Fibroblast of villous mesenchyme (primary cell): Measurements from ENCODE around the gene GTSF1L. TPM values are rescaled to one million over a fixed set of nuclear protein-coding genes. Genes with fewer than 3 reads are reported as not detected.
A peak's percentile ranks its signal among the peaks of the same experiment; 100 is the strongest.

Experiments used
- DNase-seq: peaks from one replicate; pipeline ENCODE4 v3.0.0-alpha.2; 2010; ENCODE audit warnings: low read depth
- H3K4me3 ChIP-seq: 2 replicates; pipeline ENCODE4 v1.5.1; 2011; ENCODE audit warnings: low read depth, mild to moderate bottlenecking, low read length
- total RNA-seq: library from RNA; depleted of rRNA; stranded (reverse); fragments of >200 nt; gene quantifications from 2 replicates; pipeline ENCODE4 v1.2.3, GENCODE V29; 2012
- TF ChIP-seq, protein P1 (sequence below): IDR thresholded peaks from 2 replicates; pipeline ENCODE4 v1.5.1; 2012; ENCODE audit warnings: low read depth, mild to moderate bottlenecking, low read length; ENCODE audit not compliant: insufficient read depth

Gene GTSF1L
- total RNA-seq, 1 donor = not detected

DNA sequence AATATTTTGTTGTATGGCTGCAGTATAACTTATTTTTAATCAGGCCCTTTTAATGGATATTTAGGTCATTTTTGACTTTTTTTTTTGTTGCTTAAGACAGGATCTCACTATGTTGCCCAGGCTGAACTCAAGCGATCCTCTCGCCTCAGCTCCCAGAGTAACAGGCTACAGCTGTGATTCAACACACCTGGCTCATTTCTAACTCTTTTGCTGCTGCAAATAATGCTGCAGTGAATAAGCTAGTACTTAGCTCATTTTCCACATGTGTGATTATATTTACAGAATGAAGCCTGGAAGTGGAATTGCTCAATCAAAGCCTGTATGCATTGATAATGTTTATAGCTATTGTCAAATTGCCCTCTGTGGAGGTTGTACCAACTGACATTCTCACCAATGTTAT is 1.1 kb downstream of the GTSF1L start:
- TF ChIP-seq, protein P1, sequence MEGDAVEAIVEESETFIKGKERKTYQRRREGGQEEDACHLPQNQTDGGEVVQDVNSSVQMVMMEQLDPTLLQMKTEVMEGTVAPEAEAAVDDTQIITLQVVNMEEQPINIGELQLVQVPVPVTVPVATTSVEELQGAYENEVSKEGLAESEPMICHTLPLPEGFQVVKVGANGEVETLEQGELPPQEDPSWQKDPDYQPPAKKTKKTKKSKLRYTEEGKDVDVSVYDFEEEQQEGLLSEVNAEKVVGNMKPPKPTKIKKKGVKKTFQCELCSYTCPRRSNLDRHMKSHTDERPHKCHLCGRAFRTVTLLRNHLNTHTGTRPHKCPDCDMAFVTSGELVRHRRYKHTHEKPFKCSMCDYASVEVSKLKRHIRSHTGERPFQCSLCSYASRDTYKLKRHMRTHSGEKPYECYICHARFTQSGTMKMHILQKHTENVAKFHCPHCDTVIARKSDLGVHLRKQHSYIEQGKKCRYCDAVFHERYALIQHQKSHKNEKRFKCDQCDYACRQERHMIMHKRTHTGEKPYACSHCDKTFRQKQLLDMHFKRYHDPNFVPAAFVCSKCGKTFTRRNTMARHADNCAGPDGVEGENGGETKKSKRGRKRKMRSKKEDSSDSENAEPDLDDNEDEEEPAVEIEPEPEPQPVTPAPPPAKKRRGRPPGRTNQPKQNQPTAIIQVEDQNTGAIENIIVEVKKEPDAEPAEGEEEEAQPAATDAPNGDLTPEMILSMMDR = no peak
- H3K4me3 ChIP-seq = no peak overlapping the region
- peak; percentile 66 for DNase-seq

DNA sequence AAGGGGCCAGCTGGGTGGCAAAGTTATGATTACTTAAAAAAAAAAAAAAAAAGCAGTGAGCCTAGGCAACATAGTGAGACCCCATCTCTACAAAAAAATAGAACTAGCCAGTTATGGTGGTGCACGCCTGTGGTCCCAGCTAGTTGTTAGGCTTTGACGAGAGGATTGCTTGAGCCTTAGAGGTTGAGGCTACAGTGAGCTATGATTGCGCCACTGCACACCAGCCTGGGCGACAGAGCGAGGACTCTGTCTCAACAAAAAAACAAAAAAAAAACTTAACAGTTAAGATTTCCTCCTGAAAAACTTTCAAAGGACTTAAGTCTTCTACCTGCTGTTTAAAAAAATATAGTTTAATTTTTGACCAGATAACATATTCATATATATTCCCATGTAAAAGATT is 2.4 kb downstream of the GTSF1L start:
- TF ChIP-seq, protein P1 = no peak
- no peak for DNase-seq
- H3K4me3 ChIP-seq = no peak overlapping the region

DNA sequence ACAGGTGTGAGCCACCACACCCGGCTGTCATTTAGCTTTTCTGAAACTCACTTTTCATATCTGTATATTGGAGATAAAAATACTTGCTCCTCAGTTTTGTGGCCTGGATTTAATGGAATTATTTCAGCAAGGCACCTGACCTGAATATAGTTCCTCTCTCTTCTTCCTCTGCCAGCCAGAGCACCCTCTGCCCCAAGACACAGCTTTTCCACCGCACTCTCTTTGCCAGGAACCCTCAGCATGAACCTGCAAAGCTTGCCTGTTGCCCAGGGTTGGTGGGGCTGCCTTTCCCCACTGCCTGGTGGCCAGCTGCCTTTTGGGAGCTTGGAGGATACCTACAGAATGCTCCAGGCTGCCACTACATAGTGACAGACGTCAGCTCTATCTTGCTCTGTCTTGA is 3.1 kb downstream of the GTSF1L start:
- TF ChIP-seq, protein P1 = no peak

DNA sequence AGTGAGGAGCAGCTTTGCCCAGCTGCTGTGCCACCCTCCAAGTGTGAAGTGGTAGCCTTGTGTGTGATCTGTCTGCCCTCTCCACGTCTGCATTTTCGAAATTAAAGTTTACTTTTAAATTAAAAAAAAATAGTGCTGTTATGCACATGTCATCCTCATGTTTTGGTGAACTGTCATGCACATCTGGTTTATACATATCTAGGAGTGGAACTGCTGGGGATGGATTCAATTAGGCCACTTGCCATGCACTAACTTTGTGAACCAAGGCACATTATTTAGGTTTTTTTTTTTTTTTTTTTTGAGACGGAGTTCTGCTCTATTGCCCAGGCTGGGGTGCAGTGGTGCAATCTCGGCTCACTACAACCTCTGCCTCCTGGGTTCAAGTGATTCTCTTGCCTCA is 3.6 kb downstream of the GTSF1L start:
- H3K4me3 ChIP-seq = no peak overlapping the region
- TF ChIP-seq, protein P1 = no peak
- no peak for DNase-seq

More for the DNA sequence above, 3.1 kb downstream of the GTSF1L start:
- DNase-seq = no peak
- no peak overlapping the region for H3K4me3 ChIP-seq

DNA sequence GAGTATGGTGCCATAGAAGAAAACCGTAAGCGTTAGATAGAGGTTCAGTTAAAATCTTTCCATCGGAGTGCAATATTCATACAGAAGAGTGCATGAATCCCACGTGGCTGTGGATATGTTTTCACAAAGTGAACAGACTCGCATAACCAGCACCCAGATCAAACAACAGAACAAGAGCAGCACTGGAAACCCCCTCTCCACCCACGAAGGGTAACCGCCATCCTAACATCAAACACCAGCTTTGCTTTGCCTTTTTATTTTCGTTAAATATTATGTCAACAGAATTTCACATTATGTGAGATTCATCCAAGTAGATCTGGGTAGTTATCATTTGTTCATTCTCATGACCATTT is 4.7 kb downstream of the GTSF1L start:
- TF ChIP-seq, protein P1 = no peak
- DNase-seq = no peak
- H3K4me3 ChIP-seq = no peak overlapping the region

DNA sequence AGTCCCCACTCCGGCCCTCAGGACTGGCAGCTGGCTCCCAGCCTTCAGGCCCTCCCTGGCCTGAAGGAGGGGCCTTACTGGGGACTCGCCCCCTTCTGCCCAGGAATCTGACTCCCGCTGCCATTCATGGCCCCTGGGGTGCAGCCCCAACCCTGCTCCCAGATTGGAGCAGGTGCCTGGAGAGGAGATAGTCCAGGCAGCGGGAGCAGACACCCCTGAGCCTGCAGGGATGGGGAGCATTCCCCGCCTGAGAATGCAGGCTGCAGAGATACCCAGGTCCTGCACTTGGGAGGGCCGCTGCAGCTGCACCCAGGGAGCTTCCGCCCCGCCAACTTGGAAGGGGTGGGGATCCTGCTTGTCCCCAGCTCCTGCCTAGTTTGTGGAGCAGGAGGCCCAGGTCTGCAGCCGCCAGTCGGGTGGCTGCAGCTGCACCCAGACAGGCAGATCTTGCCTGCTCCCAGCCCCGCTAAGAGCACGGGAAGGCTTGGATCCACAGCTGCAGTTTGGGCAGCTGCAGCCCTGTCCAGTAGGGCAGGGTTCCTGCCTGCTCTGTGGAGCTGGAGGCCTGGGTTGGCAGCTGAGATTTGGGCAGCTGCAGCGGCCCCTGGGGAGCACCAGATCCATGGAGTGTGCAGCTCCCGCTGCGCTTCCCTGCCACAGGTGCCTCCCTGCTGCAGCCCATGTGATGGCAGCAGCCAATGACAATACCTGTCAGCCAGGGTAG is 5.2 kb downstream of the GTSF1L start:
- TF ChIP-seq, protein P1 = no peak
- no peak for DNase-seq

DNA sequence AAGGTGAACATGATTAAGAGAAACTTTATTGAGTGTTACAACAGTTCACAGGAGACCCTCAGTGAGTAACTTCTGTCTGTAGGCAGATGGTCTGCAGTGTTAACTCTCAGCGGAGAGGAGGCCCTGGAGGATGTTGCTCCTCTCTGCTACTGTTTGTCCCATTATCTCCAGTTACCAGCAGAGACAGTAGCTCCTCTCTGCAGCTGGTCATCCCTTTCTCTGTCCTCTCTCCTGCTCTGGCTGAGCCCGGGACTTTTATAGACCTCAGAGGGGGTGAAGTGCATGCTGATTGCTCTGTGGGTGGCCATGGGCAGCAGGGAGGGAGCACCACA is 5.7 kb downstream of the GTSF1L start:
- H3K4me3 ChIP-seq = no peak overlapping the region
- TF ChIP-seq, protein P1 = no peak
- no peak for DNase-seq

More for the DNA sequence above, 5.2 kb downstream of the GTSF1L start:
- no peak overlapping the region for H3K4me3 ChIP-seq
